ENCODE data around the gene DPY19L2. TPM values are rescaled to one million over a fixed set of nuclear protein-coding genes. Genes with fewer than 3 reads are reported as not detected.
"Not testable (repeated sequence)": the region's sequence is repeated elsewhere in the genome, so short reads cannot be mapped to it uniquely, and the experiment has no call there.

Gene DPY19L2
- total and polyA plus RNA-seq, 3 donors from 2014 or later, result 55.6 to 146 (median 75.6) TPM

DNA sequence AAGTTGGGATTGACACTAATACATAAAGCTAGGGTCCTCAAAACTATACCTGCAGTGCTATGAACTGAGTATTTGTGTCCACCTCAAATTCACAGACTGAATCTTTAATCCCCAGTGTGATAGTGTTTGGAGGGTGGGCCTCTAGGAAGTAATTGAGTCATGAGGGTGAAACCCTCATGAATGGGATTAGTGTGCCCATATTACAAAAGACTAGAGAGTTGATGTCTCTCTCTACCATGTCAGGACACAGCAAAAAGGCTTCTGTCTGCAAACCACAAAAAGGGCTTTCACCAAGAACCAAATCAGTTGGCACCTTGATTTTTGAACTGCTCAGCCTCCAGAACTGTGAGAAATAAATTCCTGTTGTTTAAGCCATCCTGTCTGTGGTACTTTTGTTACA is 59.0 kb downstream of the DPY19L2 start:
- DNase-seq; H3K36me3 ChIP-seq (ENCODE audit: low read depth, missing control alignments); H3K27ac ChIP-seq; H3K4me3 ChIP-seq; H3K27me3 ChIP-seq; intact Hi-C loops (cut with DNase I; ENCODE audit: low total_unique reads); H3K9me3 ChIP-seq; H3K4me1 ChIP-seq: not testable (repeated sequence)

DNA sequence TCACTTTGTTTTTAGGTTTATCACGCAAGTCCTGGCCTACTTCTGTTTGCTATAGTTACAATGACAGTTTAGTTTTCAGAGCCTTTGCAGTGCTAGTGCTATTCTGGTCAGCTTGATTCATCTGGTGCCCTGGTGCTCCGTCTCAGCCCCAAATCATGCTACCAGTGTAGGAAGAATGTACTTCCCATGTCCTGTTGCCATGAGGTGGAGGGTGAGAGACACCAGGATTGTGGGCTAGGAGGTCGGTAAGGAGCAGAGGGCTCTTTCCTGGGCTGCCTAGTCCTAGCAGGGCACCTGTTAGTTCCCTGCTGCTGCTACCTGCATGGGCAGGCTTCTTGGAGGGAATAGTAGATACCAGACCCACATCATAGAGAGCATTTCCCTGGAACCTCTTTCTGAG is 63.3 kb downstream of the DPY19L2 start:
- H3K27me3 ChIP-seq; intact Hi-C loops (cut with DNase I; ENCODE audit: low total_unique reads); H3K9me3 ChIP-seq; H3K27ac ChIP-seq; H3K4me1 ChIP-seq; H3K4me3 ChIP-seq; H3K36me3 ChIP-seq (ENCODE audit: low read depth, missing control alignments); DNase-seq: not testable (repeated sequence)
- 91 to 96% methylated on average over 3 of the region's 3 CpGs for WGBS, 2 donors

GRCh38 chr12:63594828-63595227 is 73.5 kb downstream of the DPY19L2 start:
- intact Hi-C loops (cut with DNase I; ENCODE audit: low total_unique reads); H3K36me3 ChIP-seq (ENCODE audit: low read depth, missing control alignments); DNase-seq; H3K27me3 ChIP-seq; H3K4me1 ChIP-seq; H3K27ac ChIP-seq; H3K4me3 ChIP-seq; H3K9me3 ChIP-seq: not testable (repeated sequence)
- WGBS, 2 donors, result 61% methylated on average over 4 of the region's 4 CpGs

DNA sequence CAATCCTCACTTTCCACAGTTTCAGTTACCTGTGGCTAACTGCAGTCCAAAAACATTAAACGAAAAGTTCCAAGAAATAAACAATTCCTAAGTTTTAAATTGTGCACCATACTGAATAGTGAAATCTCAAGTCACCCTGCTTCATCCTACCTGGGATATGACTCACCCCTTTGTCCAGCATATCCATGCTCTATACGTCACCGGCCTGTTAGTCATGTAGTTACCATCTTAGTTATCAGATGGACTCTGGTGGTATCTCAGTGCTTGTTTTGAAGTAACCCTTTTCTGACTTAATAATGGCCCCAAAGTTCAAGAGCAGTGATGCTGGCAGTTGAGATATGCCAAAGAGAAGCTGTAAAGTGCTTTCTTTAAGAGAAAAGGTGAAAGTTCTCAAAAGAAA is 83.9 kb downstream of the DPY19L2 start:
- DNase-seq; H3K4me1 ChIP-seq; H3K27me3 ChIP-seq; H3K36me3 ChIP-seq (ENCODE audit: low read depth, missing control alignments); H3K9me3 ChIP-seq; H3K4me3 ChIP-seq; H3K27ac ChIP-seq; intact Hi-C loops (cut with DNase I; ENCODE audit: low total_unique reads): not testable (repeated sequence)
- WGBS, 2 donors, result 95 to 96% methylated on average over 3 of the region's 3 CpGs

GRCh38 chr12:63583289-63583688 is 85.0 kb downstream of the DPY19L2 start:
- DNase-seq; H3K4me3 ChIP-seq; H3K27ac ChIP-seq; H3K4me1 ChIP-seq; intact Hi-C loops (cut with DNase I; ENCODE audit: low total_unique reads); H3K36me3 ChIP-seq (ENCODE audit: low read depth, missing control alignments); H3K9me3 ChIP-seq; H3K27me3 ChIP-seq: not testable (repeated sequence)
- 86 to 89% methylated on average over 1 of the region's 1 CpG for WGBS, 2 donors

GRCh38 chr12:63577631-63578030 is 90.7 kb downstream of the DPY19L2 start:
- H3K27ac ChIP-seq; DNase-seq; intact Hi-C loops (cut with DNase I; ENCODE audit: low total_unique reads); H3K27me3 ChIP-seq; H3K4me1 ChIP-seq; H3K4me3 ChIP-seq; H3K36me3 ChIP-seq (ENCODE audit: low read depth, missing control alignments); H3K9me3 ChIP-seq: not testable (repeated sequence)
- WGBS, 2 donors, result 78 to 79% methylated on average over 2 of the region's 2 CpGs

- H3K27ac ChIP-seq; H3K27me3 ChIP-seq; H3K4me3 ChIP-seq; intact Hi-C loops (cut with DNase I; ENCODE audit: low total_unique reads); H3K36me3 ChIP-seq (ENCODE audit: low read depth, missing control alignments); DNase-seq; H3K4me1 ChIP-seq; H3K9me3 ChIP-seq: not testable (repeated sequence)
- WGBS, 2 donors, result 95 to 100% methylated on average over 4 of the region's 4 CpGs
These were observed 96.3 kb downstream of the DPY19L2 start for GRCh38 chr12:63572038-63572437.

- H3K36me3 ChIP-seq (ENCODE audit: low read depth, missing control alignments); H3K4me1 ChIP-seq; DNase-seq; H3K27me3 ChIP-seq; intact Hi-C loops (cut with DNase I; ENCODE audit: low total_unique reads); H3K4me3 ChIP-seq; H3K9me3 ChIP-seq; H3K27ac ChIP-seq: not testable (repeated sequence)
- 80 to 95% methylated on average over 6 of the region's 6 CpGs for WGBS, 2 donors
These were observed 109.8 kb downstream of the DPY19L2 start for GRCh38 chr12:63558445-63558844.

DNA sequence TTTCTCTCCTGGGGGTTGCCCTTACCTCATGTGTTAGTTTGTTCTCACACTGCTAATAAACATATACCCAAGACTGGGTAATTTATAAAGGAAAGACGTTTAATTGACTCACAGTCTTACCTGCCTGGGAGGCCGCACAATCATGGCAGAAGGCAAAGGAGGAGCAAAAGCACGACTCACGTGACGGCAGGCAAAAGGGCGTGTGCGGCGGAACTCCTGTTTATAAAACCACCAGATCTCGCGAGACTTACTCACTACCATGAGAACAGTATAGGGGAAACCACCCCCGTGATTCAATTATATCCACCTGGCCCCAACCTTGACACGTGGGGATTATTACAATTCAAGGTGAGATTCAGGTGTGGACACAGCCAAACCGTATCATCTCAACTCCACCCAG is 116.9 kb downstream of the DPY19L2 start:
- H3K27me3 ChIP-seq; H3K4me3 ChIP-seq; intact Hi-C loops (cut with DNase I; ENCODE audit: low total_unique reads); H3K36me3 ChIP-seq (ENCODE audit: low read depth, missing control alignments); H3K27ac ChIP-seq; H3K4me1 ChIP-seq; H3K9me3 ChIP-seq: not testable (repeated sequence)
- DNase-seq, result peak; percentile 29
- 51 to 66% methylated on average over 13 of the region's 13 CpGs for WGBS, 2 donors

DNA sequence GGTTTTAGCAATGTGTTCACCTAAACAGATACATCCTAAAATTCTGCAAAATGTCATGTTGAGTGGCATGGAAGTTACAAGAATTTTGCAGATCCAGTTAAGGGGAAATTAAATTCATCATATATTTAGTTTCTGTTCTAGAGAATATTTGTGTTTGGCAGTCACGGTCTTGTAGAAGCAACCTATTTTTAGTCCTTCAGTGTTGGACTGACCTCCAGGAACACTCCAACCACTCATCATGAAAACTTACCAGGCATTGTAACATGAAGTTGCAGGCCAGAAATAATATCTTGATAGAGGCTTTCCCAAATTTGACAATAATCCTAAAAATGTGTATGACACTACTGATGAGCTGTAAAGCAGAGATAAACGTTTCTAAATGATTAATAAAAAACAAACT is 119.3 kb downstream of the DPY19L2 start:
- WGBS, 2 donors, result 34 to 48% methylated on average over 2 of the region's 2 CpGs

DNA sequence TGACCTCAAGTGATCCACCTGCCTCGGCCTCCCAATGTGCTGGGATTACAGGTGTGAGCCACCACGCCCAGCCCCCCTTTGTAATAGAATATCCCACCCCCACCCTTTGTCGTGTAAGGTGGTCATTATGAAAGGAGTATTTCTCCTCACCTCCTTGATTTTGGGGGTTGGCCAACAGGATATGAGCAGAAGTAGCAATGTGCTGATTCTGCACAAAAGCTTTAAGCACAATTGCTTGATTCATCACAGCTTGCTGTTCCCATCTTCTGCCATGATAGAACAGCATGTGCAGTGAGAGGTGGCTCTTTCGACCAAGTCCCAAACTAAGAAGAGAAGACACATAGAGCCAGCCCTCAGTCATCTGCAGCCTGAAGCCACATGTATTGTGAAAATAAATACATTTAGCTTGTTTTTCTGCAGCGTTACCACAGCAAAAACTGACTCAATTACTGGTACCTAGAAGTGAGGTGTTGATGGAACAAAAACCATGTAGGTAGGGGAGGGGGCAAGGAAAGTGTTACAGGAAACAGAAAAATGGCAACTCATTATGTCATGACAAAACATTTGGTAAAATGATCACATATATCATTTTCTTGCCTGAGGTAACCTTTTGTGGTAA is 122.9 kb downstream of the DPY19L2 start:
- H3K36me3 ChIP-seq (ENCODE audit: low read depth, missing control alignments); DNase-seq; H3K4me1 ChIP-seq; H3K4me3 ChIP-seq; intact Hi-C loops (cut with DNase I; ENCODE audit: low total_unique reads); H3K9me3 ChIP-seq; H3K27me3 ChIP-seq; H3K27ac ChIP-seq: not testable (repeated sequence)
- WGBS, 2 donors, result 80 to 87% methylated on average over 3 to 4 of the region's 5 CpGs

More for the DNA sequence above, 119.3 kb downstream of the DPY19L2 start:
- DNase-seq; H3K27me3 ChIP-seq; H3K27ac ChIP-seq; H3K4me1 ChIP-seq; H3K9me3 ChIP-seq; H3K4me3 ChIP-seq; intact Hi-C loops (cut with DNase I; ENCODE audit: low total_unique reads); H3K36me3 ChIP-seq (ENCODE audit: low read depth, missing control alignments): not testable (repeated sequence)

DNA sequence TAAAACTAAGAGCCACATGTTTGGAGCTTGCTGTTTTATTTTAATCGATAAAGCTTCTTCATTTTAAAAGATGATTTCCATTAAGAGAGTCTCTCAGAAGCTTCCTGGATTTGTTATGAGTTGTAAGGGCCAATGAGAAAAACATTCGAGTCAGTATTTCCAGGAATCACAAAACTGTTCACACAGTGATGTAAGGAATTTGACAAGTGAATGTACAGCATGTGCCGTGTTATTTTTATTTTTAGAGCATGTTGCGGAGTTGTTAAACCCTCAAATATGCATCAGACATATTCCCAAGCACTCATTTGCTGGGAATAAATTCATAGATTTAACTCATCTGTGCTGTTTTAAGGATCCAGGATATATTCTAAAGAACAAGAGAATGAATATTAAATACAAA is 129.6 kb downstream of the DPY19L2 start:
- H3K4me1 ChIP-seq; H3K9me3 ChIP-seq; H3K4me3 ChIP-seq; DNase-seq; intact Hi-C loops (cut with DNase I; ENCODE audit: low total_unique reads); H3K27ac ChIP-seq; H3K36me3 ChIP-seq (ENCODE audit: low read depth, missing control alignments); H3K27me3 ChIP-seq: not testable (repeated sequence)
- 75 to 79% methylated on average over 4 of the region's 4 CpGs for WGBS, 2 donors

DNA sequence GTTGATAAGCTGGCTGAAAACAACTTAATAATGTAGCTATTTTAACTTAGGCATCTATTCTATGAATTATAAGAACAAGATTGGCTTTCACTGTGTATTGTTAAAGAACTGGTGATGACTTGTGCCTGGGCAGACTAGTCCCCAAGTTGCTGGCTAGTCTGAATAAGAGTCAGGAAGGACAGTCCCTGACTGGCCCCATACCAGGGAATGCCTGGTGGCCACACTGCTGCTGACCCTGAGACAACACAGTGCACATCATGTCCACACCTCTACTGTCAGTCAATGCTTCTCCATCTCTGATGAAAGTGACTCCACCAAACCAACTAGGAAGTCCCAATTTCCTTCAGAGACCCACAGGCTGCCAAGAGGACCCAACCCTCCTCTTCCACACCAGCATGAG is 130.5 kb downstream of the DPY19L2 start:
- H3K36me3 ChIP-seq (ENCODE audit: low read depth, missing control alignments); H3K9me3 ChIP-seq; H3K27ac ChIP-seq; DNase-seq; H3K4me1 ChIP-seq; H3K4me3 ChIP-seq; H3K27me3 ChIP-seq; intact Hi-C loops (cut with DNase I; ENCODE audit: low total_unique reads): not testable (repeated sequence)
